Muscle of back (tissue), 11 donors: Measurements from ENCODE around the gene WDR5. TPM values are rescaled to one million over a fixed set of nuclear protein-coding genes. Genes with fewer than 3 reads are reported as not detected.

Experiments
- DNase-seq, 3 donors: peaks; one replicate each; pipeline versions ENCODE4 v3.0.0 to v3.0.0-alpha.2; 2013
- polyA plus RNA-seq, 10 donors: library from polyadenylated mRNA; unstranded; fragments of 120-200 nt; gene quantifications; one replicate each; pipeline ENCODE4 v1.2.1, GENCODE V29; 2013; ENCODE audit not compliant: insufficient read length in 10 of 10

Gene WDR5
- polyA plus RNA-seq, 10 donors = 30.5 to 51.0 (median 40.0) TPM

DNA sequence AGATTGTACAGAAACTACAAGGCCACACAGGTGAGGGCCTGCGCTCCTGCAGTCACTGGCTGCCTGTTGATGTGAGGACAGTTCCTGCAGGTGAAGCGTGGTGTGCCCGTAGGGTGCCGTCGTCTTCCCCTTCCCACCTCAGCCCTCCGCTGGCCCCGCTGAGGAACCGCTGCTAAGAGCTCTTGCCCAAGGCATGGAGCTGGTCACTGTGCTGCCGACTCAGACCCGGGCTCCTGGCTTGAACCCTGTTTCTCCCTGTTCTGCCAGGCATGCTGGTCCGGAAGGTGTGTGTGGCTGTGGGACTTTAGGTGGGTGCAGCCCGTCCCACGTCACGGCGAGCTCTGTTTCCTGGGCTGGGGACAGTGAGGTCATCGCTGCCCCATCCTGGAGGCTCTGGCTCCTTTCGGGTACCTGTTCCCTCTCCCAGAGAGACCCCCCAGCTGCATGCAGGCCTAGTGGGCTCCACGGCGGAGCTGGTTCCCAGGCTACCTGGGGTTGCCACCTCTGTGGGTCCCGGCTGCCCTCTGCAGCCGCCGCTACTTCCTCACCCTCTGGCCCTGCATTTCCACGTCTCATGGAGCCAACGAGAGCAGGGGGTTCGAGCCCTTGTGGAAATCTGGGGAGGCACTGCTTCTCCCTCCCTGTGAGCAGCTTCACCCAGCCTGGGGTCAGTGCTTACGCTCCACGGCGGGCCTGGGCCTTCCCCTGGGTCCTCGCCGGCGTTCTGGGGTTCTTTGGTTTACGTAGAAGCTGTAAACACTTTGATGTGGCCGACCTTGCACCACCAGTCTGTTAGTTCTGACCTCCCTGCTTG, 20.9 kb downstream of the WDR5 start:
- no peak for DNase-seq

DNA sequence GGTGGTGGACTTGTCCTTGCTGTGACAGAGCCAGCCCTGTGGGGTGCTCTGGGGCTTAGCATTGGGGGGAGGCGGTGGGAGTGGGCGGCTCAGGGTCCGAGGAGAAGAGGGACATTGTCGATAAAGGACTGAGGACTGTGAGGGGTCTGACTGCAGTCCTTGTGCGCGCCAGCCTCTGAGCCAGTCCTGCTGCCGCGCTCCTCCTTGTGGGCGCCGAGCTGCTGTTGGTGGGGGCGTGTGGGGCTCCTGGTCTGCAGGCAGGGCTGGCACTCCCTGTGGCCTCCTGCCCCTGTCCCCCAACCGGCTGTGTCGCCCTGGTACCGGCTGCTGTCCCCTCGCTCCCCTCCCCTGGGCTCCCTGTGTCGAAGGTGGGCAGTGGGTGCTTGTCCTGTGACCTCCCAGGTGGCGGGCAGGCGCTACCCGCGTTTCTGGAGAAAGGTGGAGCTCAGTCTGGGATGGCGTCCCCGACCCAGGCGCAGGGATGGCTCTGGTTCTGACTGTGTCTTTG, 21.6 kb downstream of the WDR5 start:
- no peak for DNase-seq

DNA sequence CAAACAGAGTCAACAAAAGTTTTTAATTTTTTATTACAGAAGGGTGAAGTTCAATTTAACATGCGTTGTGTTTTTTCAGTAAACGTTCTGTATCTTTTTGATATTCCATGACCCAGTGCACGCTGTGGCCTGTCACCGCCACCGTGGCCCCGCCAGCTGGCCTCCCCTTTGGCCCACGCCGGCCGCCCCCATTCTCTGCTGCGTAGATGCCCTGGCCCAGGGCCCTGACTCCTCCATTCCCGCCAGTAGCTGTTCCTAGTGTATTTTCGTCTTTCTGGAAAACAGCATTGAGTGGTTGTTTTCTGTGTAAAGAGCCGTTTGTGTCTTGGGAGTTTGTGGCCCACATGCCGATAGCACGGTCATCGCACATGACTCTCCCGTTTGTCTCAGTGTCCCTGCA, 22.4 kb downstream of the WDR5 start:
- DNase-seq = no peak

DNA sequence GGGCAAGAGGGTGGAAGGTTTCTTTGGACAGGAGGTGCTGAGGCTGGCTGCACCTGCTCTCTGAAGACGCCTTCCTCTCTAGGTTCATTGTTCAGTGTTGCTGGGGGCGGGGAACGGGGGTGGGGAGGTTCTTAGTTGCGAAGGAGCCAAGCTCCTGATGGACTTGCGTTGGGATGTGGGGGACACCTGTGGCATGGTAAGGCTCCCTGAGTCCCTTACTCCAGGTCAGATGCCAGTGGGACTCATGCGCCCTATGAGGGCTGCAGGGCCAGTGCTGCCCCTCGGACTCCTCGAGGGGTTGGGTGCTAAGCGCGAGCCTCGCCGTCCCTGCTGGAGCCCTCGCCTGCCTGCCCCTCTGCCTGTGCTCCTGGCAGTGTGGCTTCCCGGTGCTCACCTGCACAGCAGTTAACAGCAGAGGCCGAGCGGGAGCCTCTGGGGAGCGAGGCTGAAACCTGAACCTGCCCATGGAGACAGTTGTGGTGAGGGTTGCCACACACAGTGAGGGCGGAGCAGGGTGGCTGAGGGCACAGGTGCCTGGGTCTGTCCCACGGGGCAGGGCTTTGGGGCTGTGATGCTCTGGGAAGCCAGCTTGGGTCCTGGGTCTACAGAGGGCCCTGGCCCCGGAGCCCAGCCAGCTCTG, 23.0 kb downstream of the WDR5 start:
- DNase-seq = no peak

DNA sequence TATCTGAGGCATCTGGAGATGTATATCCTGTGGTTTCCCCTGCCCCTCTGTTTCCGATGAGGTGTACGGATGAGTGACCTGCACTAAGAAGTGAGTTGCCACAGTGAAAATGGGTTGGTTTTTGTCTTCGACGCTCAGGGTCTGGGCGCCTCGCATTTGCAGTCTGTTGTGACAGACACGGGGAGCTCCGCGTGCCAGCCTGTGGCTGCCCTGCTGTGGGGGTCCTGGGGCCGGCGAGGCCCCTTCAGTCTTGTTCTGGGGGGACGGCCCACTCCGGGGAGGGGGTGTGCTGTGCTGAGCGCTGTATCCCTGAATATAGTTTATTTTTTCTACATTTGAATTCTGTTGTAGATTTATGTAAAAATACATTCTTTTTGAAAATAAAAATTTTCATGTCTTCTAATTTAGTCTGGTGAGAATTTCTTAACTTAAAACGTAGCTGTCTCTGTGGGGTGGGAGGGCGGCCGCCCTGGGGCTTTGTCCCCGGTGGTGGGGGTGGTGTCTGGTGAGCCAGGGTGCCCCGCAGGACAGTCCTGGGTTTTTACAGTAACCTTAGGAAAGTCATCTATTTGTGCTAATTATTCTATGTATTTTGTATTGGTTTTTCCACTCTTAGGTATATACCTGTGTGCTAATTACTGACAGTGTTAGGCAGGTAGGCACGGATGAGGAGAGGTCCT, 23.8 kb downstream of the WDR5 start:
- DNase-seq = no peak

DNA sequence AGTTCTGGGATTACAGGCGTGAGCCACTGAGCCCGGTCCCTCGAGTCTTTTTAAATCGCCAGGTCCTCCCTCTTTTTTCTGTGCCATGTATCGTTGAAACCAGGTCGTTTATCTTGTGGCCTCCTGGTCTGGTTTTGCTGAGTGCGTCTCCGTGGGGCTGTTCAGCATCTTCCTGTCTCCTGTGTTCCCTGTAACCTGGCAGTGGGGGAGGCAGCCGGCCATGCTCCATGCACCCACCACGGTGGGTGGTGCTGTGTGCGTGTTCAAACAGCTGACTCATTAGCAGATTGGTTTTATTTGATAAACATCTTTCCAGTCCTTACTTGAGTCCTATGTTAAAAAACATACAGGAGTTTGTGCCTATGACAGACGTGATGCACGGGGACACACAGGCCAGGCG, 25.8 kb downstream of the WDR5 start:
- DNase-seq = no peak

DNA sequence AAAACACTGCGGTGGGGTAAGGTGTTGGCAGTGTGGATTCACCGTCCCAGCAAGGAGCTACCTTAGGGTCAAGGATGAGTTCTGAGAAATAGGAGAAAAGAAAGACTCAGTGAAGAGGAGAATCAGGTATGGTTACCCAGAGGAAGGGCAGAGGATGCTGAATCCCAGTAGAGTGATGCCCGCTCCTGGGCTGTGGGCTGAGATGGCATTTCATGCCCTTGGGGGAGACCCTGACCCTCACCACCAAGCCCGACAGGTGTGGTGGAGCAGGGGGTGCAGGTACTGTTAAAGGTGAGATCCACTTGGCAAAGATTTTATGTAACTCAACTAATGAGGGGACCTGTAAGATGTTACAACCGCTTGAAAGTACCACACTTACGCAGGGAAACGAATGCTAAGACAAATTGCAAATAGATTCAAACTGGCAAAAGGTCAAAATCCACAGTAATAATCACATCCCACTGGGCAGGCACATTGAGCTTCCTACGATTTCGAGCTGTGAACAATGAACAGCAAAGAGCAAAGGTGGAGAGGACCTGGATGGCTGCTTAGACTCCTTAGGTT, 26.4 kb downstream of the WDR5 start:
- no peak for DNase-seq

DNA sequence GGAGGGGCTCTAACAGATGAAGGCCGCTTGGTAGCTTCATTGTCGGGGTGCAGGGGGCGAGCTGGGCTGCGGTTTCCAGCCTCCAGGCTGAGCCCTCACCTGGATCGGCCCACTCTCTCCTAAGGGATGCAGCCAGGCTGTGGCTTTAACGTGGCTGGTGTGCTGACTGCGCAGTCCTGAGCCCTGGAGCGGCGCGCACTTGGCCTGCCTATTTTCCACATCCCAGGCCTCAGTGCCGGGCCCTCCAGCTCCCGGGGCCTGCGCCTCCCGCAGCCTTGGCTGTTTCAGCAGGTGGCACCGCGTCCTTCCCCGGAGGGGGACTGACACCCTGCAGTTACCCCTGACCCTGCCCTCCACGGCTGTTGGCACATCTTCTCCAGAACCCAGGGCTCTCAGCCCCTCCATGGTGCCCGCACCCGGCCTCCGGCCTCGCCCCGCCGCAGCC, 27.1 kb downstream of the WDR5 start:
- no peak for DNase-seq

DNA sequence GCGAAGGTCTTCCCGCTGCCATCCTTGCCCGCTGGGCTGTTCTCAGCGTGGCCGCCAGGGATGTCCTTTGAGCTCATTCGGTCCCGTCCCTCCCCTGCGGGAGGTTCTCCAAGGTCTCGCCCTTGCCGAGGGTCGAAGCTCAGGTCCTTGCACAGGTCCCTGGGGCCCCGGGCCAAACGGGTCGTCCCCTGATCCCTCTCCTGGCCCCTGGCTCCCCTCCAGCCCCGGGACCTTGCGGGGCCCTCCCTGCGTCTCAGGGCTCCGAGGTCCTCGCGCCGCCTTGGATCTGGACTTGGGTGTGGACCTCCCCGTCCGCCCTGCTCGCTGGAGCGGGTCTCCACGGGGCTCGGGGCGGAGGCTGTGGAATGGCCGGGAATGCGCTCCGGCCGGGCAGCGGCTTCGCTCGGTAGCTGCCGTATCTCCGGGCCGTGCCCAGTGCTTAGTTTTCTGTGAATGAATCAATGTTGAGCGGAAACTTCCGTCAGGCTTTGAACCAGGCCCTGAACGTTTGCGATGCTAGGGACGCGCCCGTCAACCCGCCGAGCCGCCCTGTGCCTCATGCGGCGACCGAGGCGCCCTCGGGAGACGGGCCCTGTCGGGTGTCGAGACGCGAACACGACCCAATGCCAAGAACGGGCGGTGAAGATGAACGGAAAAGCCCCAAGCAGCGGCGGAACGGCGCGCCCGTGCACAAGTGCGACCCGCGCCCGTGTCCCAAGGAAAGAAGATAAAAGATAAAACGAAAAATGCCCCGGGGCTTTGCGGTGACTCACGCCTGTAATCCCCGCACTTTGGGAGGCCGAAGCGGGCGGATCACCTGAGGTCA, 27.7 kb downstream of the WDR5 start:
- DNase-seq = peak; percentile 46 to 87 (median 57)

DNA sequence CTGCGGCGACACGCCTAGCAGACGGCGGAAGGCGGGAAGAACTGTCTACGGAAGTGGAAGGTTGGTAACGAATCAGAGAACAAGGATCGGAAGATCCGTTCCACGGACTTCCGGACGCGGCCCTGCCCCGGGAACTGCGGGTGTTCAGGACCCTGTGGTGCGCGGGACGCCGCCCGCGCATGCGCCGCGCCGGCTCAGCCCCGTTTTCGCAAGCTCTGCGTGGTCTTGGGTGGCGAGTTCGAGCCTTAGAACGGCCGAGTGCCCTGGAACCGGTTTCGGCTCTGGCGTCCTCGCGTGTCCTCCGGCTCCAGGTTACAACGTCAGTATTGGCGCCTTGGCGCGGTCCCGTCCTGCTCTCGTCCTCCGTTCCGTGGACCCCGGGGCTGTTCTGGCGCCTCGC, 29.0 kb downstream of the WDR5 start:
- DNase-seq = no peak

DNA sequence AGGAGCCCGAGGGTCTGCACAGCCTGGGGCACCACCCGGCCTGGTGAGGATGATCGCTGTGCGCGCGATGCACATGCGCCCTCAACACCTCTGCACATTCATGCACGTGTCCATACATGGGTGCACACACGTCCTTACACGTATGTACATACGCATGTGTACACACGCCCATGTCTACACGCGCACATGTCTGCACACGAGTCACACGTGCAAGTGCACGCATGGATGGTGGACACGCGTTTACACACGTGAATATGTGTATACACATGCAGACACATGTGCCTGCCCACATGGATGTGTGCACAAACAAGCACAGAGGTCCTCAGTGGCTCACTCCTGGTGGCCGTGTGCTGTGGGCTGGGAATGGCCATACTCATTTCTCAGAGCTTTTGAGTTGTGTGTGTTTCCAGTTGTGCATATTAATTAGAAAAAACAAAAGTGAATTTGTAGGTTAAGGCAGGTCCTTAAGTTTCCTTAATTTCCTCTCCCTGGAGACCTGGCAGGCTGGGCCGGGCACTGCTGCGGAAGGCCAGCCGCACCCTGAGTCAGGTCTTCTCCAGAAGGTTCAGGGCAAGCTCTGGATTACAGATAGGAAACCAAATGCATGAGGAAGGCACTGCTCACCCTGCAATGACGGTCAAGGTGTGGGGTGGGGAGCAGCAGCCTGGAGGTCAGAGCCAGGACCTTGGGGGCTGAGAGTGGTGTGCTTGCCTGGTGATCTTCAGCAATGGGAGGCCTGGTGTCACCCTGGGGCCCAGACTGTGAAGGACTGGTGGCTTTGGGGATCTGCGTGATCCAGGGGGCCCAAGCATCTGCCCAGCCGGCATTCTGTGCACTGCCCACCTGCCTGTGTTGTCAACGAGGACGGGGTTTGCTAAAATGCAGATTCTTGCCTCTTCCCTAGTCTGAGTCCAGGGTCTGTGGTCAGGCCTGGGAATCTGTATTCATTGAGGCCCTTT, 29.8 kb downstream of the WDR5 start:
- DNase-seq = peak in 1 of 3 donors; percentile 74

DNA sequence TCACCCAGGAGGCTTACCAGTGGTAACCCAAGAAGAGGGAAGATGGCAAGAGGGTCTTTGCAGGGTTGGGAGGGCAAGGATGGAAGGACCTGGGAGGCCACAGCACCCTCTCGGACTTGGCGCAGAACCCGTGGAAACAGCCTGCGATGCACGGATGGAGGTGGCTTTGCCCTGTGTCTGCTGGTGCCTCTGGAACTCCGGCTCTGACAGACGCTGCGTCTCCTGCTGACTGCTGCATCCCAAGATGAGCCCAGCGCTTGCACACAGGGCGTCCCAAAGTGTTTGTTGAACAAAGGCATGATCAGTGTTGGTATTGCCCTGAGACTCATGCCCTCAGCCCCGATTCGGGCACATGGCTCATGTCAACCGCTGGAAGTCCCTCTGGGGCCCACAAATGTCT, 30.5 kb downstream of the WDR5 start:
- no peak for DNase-seq

DNA sequence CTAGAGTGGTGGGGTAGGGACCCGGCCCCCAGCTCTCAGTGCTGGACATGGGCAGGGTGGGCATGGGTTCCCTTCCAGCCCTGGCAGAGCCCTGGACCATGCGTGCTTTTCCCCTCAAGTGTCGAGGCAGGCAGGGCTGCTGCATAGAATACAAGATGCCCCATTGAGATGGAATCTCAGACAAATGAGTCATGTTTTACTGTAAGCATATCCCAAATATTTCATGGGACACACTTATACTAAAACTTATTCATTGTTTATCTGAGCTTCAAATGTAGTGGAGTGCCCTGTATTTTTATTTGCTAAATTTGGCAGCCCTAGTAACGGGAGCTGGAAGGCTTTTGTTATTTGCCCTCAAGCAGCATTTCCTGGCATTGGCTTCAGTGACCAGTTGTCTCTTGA, 31.6 kb downstream of the WDR5 start:
- DNase-seq = no peak

DNA sequence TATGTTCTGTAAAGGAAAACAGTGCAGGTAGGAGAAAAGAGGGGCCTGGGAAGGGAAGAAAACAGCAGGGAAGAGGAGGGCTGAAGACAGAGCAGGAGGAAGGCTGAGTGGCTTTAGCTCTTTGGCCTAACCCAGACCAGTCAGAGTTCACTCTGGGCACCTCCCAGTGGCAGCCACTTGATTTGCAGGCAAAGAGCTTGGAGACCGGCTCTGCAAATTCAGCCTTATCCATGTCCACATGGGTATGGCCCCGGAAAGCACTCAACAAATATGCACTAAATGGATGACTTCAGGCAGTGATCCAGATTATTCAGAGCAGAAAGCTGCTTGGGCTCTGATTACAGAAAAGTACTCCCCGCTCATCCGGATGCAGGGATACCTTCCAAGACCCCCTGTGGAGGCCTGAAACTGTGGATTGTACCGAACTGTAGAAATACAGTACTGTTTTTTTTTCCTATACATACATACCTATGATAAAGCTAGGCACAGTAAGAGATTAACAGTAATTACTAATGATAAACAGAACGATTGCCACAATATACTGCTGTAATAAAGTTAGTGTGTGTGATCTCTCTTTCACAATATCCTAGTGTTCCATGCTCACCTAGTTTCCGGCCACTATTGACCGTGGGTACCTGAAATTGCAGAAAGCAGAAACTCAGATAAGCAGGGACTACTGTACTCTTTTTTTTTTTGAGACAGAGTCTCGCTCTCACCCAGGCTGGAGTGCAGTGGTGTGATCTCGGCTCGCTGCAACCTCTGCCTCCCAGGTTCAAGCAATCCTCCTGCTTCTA, 33.1 kb downstream of the WDR5 start:
- no peak for DNase-seq

DNA sequence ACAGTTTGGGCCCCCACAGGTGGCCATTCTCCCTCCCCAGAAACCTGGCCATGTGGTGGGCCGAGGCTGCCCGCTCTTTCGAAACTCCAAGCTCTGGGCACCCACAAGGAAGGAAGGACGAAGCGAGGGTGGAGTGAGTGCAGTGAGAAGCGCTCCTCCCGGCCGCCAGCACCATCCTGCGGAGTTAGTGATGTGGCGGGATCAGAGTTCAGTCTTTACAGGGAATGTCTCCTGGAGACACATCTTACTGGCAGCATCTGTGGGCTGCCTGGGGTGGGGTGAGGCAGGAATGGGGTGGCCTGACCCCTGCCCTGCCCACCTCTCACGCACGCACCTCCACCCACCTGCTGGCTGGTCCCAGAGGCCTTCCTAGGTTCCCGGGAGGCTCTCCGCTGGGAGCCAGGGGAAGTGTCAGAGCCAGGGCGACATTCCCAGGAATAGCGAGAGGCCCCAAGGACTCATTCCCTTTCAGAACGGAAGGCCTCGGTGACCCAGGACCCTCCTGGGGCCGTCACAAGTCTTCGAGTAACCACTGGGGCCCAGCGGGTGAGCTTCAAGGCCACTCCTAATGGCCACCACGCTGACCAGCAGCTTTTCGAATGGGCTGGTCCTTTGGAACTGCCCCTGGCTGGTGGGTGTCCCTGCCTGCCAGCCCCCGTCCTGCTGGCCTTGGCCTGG, 34.0 kb downstream of the WDR5 start:
- no peak for DNase-seq

DNA sequence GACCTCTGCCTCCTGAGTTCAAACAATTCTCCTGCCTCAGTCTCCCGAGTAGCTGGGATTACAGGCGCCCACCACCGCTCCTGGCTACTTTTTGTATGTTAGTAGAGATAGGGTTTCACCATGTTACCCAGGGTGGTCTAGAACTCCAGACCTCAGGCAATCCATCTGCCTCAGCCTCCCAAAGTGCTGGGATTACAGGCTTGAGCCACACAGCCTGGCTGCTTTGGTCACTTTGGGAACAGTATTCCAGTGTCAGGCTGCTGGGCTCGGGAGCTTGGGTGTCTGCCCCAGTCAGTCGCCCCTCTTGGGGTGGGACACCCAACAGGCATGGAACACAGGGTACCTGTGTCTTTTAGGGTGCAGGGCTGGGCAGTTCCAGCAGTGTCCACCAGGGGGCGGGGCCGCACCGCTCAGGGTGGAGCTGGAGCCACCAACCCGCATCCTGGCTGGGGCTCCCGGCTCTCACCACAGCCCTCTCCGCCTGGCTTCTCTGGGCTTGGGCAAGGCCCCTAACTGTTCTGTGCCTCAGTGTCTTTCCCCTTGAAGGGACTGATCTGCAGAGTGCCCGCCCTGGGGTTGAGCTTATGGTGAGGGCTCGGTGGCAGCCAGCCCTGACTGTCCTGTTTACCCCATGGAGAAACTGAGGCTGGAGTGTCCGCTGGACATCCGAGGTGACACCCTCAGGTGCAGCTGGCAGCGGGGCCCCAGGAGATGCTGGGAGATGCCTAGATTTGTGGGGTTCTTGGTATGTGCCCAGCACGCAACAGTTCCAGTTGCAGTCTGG, 34.8 kb downstream of the WDR5 start:
- DNase-seq = no peak

DNA sequence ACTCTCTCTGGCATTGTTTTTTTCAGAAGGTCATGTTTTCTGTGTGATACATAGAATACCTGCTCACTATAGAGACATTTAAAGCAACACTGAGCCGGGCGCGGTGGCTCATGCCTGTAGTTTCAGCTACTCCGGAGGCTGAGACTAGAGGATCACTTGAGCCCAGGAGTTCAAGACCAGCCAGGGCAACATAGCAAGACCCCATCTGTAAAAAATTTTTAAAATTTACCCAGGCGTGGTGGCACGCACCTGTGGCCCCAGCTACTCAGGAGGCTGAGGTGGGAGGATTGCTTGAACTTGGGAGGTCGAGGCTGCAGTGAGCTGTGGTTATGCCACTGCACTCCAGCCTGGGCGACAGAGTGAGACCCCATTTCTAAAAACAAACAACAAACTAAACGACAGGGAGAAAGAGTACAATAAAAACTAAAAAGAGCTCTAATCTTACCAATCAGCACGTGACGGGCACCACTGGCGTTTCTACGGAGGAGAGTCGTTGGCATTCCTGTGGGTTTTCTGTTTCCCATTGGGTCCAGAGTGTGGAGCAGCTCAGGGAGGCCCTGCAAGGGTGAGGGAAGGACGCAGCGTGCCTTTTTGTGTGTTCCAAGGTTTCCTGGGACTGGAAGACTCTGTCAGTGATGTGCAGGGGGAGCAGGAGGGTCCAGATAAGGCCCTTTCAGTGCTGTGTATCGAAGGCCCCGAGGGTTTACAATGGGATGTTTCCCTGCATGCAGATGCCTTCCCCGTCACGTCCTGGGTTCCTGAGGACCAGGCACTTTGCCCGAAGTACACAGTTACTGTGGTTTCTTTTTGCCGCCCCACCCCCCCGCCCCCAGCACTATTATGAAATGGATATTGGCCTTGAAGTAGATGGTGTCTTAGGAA, 35.7 kb downstream of the WDR5 start:
- DNase-seq = no peak
